NB4 (cell line): ENCODE measurements around the gene CMTM1.

Experiments
- DNase-seq: peaks from one replicate; pipeline ENCODE4 v3.0.0; 2010; ENCODE audit warnings: low read depth
- H3K4me3 ChIP-seq: one replicate; pipeline ENCODE4 v1.5.1; 2011; ENCODE audit warnings: mild to moderate bottlenecking, low read depth, low read length, moderate library complexity
- MYC ChIP-seq: IDR thresholded peaks from 2 replicates; pipeline ENCODE4 v1.6.1; 2011; ENCODE audit warnings: low read depth, low read length
- POLR2A ChIP-seq: IDR thresholded peaks from 2 replicates; pipeline ENCODE4 v1.6.1; 2011; ENCODE audit warnings: mild to moderate bottlenecking; ENCODE audit not compliant: insufficient read length; ENCODE audit errors: extremely low read depth
- TF ChIP-seq, protein P1 (sequence below): IDR thresholded peaks from one replicate; pipeline ENCODE4 v1.5.1; 2012; ENCODE audit warnings: low read depth, low read length
- TF ChIP-seq, protein P2 (sequence below): IDR thresholded peaks from 2 replicates; pipeline ENCODE4 v1.6.1; 2011; ENCODE audit warnings: low read depth, low read length

Gene CMTM1

DNA sequence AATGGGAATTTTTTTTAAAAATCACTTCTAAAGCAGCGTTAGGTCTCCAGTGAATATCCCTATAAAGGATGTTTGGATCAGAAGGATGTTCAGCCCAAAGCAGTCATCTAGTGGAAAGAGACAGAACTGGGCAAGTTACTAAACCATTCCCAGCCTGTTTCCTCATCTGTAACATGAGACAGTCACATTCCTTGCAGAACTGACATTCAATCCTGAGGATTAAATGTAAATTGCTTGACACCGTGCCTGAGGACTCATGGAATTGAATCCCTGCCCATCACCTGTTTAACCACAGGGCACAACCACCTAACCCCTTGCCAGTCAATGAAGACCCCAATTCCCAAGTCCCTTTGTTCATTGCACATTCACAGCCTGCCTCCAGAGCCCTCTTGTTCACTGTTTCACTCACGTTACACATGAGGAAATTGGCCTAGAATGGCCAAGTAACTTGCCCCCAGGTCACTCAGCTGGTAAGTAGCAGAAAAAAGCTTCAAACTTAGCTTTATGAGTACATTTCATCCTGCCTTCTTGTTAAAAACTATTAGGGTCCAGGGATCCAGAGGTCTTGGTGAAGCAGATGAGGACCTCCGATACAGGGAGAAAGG lies 14.5 kb downstream of the CMTM1 start:
- H3K4me3 ChIP-seq: no peak overlapping the region
- TF ChIP-seq, protein P1, sequence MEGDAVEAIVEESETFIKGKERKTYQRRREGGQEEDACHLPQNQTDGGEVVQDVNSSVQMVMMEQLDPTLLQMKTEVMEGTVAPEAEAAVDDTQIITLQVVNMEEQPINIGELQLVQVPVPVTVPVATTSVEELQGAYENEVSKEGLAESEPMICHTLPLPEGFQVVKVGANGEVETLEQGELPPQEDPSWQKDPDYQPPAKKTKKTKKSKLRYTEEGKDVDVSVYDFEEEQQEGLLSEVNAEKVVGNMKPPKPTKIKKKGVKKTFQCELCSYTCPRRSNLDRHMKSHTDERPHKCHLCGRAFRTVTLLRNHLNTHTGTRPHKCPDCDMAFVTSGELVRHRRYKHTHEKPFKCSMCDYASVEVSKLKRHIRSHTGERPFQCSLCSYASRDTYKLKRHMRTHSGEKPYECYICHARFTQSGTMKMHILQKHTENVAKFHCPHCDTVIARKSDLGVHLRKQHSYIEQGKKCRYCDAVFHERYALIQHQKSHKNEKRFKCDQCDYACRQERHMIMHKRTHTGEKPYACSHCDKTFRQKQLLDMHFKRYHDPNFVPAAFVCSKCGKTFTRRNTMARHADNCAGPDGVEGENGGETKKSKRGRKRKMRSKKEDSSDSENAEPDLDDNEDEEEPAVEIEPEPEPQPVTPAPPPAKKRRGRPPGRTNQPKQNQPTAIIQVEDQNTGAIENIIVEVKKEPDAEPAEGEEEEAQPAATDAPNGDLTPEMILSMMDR: no peak
- TF ChIP-seq MYC (no peak), POLR2A (no peak)
- TF ChIP-seq, protein P2, sequence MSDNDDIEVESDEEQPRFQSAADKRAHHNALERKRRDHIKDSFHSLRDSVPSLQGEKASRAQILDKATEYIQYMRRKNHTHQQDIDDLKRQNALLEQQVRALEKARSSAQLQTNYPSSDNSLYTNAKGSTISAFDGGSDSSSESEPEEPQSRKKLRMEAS: no peak
- no peak for DNase-seq

DNA sequence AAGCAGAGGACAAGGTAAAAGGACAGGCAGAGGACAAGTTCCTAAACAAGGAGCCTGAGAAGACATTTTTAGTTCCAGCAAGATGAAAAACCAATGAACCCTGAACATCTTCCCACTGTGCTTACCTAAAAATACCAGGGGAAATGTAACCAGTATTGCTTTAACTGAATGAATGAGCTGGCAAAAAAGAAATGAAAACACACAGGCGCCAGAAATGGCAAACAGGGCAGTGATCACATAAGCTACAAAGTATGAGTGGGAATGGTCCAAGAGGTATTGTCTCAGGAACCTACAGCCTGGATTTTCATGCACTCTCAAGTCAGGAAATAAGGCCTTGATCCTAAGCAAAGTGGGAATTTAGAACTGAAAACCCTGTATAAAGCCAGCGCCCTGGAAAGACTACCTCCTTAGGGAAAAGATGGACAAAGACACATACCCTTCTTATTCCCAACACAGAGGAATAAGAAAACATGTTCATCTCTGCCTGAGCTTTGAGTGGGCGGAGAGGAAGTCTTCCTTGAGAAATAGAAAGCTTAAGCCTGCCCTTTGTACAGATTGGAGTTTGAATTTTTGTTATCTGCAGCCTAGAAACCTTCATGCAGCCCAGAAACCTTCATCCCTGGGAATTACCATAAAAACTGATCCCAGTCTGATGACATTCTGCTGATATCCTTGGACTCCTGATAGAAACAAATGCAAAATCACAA lies 15.2 kb downstream of the CMTM1 start:
- TF ChIP-seq MYC (no peak), POLR2A (no peak)
- TF ChIP-seq, protein P1: no peak
- TF ChIP-seq, protein P2: no peak
- no peak for DNase-seq
- no peak overlapping the region for H3K4me3 ChIP-seq

DNA sequence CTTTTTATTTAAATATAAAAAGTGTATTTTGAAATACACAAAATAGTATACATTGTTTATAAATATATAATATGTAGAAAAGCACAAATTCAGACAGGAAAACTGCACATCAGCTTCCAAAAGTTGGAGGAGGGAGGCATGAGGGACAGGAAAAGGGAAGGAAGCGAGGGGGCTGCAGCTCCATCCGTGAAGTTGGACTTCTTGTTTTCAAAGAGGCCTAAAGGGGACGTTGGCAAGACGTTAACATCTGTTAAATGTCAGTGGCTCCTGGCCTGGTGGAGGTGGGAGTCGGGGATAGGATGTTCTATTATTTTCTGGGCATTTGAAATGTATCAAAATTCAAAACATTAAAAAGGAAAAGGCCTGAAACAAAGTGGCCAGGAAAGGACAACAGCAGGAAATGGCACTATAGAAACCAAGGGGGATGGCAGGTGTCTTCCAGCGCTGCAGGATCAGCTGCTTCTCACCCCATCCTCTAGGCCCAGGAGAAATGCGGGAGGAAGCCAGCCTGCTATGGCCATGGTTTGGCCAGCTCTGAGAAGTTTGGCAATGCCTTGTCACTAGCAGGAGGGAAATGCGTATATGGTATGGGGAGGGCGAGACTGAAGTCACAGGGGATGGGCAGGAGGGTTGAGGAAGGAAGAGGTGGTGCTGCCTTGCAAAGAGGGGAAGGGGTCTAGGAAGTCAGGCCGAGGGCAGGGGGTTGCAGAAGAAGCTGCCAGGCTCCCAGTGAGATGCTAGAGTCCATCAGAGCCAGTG lies 19.4 kb downstream of the CMTM1 start:
- no peak overlapping the region for H3K4me3 ChIP-seq
- DNase-seq: peak; percentile 52
- TF ChIP-seq, protein P2: no peak
- TF ChIP-seq MYC (no peak), POLR2A (no peak)
- TF ChIP-seq, protein P1: no peak

DNA sequence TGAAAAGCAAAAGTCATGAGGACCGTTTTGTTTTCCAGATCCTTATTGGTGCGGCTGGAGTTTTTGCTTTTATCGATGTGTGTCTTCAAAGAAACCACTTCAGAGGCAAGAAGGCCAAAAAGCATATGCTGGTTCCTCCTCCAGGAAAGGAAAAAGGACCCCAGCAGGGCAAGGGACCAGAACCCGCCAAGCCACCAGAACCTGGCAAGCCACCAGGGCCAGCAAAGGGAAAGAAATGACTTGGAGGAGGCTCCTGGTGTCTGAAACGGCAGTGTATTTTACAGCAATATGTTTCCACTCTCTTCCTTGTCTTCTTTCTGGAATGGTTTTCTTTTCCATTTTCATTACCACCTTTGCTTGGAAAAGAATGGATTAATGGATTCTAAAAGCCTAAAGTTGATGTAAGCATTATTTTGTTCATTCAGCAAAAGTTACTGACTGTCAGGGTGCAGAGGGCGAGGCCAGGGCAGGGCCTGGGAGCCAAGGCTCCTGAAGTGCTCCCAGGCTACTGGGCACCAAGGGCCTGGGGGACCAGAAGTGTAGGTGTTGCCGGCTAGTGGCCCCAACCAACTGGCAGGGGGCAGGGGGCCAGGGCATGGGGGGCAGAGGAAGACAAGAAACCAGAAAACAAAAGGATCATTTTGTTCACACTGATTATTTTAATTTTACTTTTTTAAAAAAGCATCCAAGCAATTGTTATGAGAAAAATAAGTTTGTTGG lies 21.8 kb downstream of the CMTM1 start:
- H3K4me3 ChIP-seq: no peak overlapping the region
- no peak for DNase-seq
- no peak for TF ChIP-seq POLR2A
- TF ChIP-seq, protein P2: no peak
- TF ChIP-seq, protein P1: no peak

DNA sequence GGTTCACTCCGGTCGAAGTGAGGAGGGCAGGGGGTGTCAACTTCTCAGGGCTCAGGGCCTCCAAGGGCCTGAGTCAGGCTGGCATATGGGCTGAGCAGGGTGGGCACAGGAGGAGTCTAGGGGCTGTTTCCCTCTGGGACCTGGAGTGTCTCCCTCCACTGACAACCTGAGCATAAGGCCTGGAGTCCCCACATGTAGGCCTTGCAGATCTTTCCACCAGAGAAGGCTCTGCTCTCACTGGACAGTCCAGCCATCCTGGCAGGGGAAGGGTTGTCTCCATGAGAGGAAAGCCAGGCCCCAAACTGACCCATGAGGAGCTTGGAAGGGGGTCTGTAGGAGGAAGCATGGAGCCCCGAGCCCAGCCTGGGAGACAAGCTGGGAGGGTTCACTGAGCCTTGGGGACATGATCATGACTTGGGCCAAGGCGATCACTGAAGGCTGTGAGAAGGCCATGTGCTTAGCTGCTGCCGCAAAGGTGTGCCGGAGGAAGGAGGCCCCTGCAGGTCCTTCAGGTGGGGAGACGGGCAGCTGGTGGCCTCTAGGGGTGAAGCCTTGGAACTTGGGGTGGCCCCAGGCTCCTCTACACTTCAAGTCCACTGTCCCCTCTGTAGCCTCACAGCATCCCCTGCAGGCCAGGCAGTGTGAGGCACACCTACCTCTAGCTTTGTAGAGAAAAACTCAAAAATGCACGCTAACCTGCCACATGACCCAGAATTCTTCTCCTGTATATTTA lies 22.9 kb downstream of the CMTM1 start:
- TF ChIP-seq, protein P2: peak; percentile 71; the same call in 1 of the 2 replicates
- TF ChIP-seq, protein P1: peak; percentile 94
- TF ChIP-seq MYC (peak; percentile 48; the same call in 1 of the 2 replicates), POLR2A (no peak)
- DNase-seq: peak; percentile 78
- no peak overlapping the region for H3K4me3 ChIP-seq
